ENCODE data around the gene GINS1. TPM values are rescaled to one million over a fixed set of nuclear protein-coding genes. Genes with fewer than 3 reads are reported as not detected.

Gene GINS1
- total and polyA plus RNA-seq, 3 donors from 2014 or later = 14.2 to 23.7 (median 19.9) TPM

DNA sequence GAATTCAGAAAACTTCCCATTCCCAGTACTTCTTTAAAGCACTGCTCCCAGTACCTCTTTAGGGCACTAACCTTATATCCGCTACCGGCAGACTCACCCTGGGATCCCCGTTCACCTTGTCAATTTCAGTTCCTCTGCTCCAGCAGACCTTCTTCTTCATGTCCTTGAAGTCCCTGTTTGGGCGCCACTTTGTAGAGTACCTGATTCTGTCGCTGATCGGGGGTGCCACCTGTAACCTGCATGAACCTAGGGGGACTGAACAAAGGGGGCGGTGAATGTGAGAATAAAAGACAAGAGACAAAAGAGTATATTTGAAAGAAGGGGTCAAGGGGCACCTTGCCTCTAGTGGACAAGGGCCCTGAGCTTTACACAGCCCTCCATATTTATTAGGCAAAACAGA is 4.9 kb upstream of the GINS1 start:
- no peak for TF ChIP-seq POLR2A (IDR thresholded peaks at IDR 0.05)
- no peak for TF ChIP-seq CTCF (IDR thresholded peaks at IDR 0.05)
- H3K27ac ChIP-seq = no peak overlapping the region
- no peaks in the 10 kb centered on the region for H3K27me3 ChIP-seq
- H3K9me3 ChIP-seq = no peaks in the 10 kb centered on the region
- no peak for DNase-seq
- WGBS, 2 donors = 96% methylated on average over 7 of the region's 7 CpGs
- H3K4me1 ChIP-seq = no peaks in the 10 kb centered on the region
- intact Hi-C loops (cut with DNase I; ENCODE audit: low total_unique reads) = no loop called here
- no peak overlapping the region for H3K4me3 ChIP-seq
- no peaks in the 10 kb centered on the region for H3K36me3 ChIP-seq (ENCODE audit: low read depth, missing control alignments)

GRCh38 chr20:25408170-25408547 is 686 bp downstream of the GINS1 start:
- DNase-seq = no peak
- peaks cover 4% of the 10 kb centered on the region for H3K4me1 ChIP-seq
- no peaks in the 10 kb centered on the region for H3K9me3 ChIP-seq
- WGBS, 2 donors = 2 to 4% methylated on average over 4 of the region's 4 CpGs
- no peak overlapping the region for H3K27ac ChIP-seq
- H3K27me3 ChIP-seq = no peaks in the 10 kb centered on the region
- H3K4me3 ChIP-seq = peak overlapping the region; percentile 60 to 70
- intact Hi-C loops (cut with DNase I; ENCODE audit: low total_unique reads) = no loop called here
- TF ChIP-seq CTCF (IDR thresholded peaks at IDR 0.05) (no peak), POLR2A (IDR thresholded peaks at IDR 0.05) (no peak)
- no peaks in the 10 kb centered on the region for H3K36me3 ChIP-seq (ENCODE audit: low read depth, missing control alignments)

DNA sequence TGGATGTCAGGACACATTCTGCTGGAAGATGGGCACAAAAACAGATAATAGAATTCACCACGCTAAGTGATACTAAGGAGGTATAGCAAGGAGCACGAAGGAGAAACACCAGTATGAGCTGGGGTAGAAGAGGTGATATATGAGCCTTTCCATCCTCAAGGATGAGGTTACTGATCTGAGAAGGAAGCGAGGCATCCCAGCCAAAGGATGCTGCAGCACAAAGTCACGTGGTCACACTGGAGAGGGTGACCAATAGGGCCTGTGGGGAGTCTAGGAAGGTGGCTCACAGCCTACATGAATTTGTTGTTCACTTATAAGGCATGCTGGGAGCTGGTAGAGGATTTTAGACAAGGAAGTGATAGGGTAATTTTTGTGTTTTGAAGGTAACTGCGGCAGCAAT is 1.4 kb downstream of the GINS1 start:
- Histone ChIP-seq H3K36me3 (ENCODE audit: low read depth, missing control alignments) (no peaks in the 10 kb centered on the region), H3K27me3 (no peaks in the 10 kb centered on the region), H3K9me3 (no peaks in the 10 kb centered on the region), H3K4me1 (peaks cover 4% of the 10 kb centered on the region), H3K4me3 (peak overlapping the region in 1 of 2 donors; percentile 70), H3K27ac (no peak overlapping the region)
- intact Hi-C loops (cut with DNase I; ENCODE audit: low total_unique reads) = no loop called here
- no peak for DNase-seq
- 68 to 73% methylated on average over 5 of the region's 5 CpGs for WGBS, 2 donors
- TF ChIP-seq POLR2A (IDR thresholded peaks at IDR 0.05) (no peak), CTCF (IDR thresholded peaks at IDR 0.05) (no peak)

GRCh38 chr20:25418776-25419175 is 11.3 kb downstream of the GINS1 start:
- H3K27me3 ChIP-seq = no peaks in the 10 kb centered on the region
- H3K36me3 ChIP-seq (ENCODE audit: low read depth, missing control alignments) = no peaks in the 10 kb centered on the region
- intact Hi-C loops (cut with DNase I; ENCODE audit: low total_unique reads) = no loop called here
- no peaks in the 10 kb centered on the region for H3K9me3 ChIP-seq
- TF ChIP-seq CTCF (IDR thresholded peaks at IDR 0.05) (no peak), POLR2A (IDR thresholded peaks at IDR 0.05) (no peak)
- WGBS, 2 donors = 82 to 96% methylated on average over 1 of the region's 1 CpG
- H3K27ac ChIP-seq = no peak overlapping the region
- no peak overlapping the region for H3K4me3 ChIP-seq
- DNase-seq = no peak
- H3K4me1 ChIP-seq = no peaks in the 10 kb centered on the region

- Histone ChIP-seq H3K4me1 (no peaks in the 10 kb centered on the region), H3K36me3 (ENCODE audit: low read depth, missing control alignments) (no peaks in the 10 kb centered on the region), H3K27ac (no peak overlapping the region), H3K4me3 (no peak overlapping the region), H3K9me3 (no peaks in the 10 kb centered on the region), H3K27me3 (no peaks in the 10 kb centered on the region)
- TF ChIP-seq CTCF (IDR thresholded peaks at IDR 0.05) (no peak), POLR2A (IDR thresholded peaks at IDR 0.05) (no peak)
- no peak for DNase-seq
- intact Hi-C loops (cut with DNase I; ENCODE audit: low total_unique reads) = no loop called here
Observed at GRCh38 chr20:25421102-25421501, 13.6 kb downstream of the GINS1 start.
